DMS 273 (cell line): ENCODE data around the gene CACNA1B.

Experiments used
- DNase-seq: peaks from one replicate; lab custom pipeline; 2025; ENCODE audit not compliant: unreplicated experiment; lab: John Stamatoyannopoulos, UW

The CACNA1B gene

GRCh38 chr9:137959641-137960411 is 82.2 kb downstream of the CACNA1B start:
- DNase-seq, result no peak

GRCh38 chr9:137960496-137960895 is 82.9 kb downstream of the CACNA1B start:
- DNase-seq, result peak; percentile 13

- no peak for DNase-seq
Observed at GRCh38 chr9:137963525-137963924, 85.9 kb downstream of the CACNA1B start.

GRCh38 chr9:137965177-137965795 is 87.7 kb downstream of the CACNA1B start:
- no peak for DNase-seq

- no peak for DNase-seq
Observed at GRCh38 chr9:137967280-137967953, 89.8 kb downstream of the CACNA1B start.

- no peak for DNase-seq
Observed at GRCh38 chr9:137968235-137968634, 90.7 kb downstream of the CACNA1B start.

- no peak for DNase-seq
Observed at GRCh38 chr9:137969008-137969407, 91.4 kb downstream of the CACNA1B start.

GRCh38 chr9:137969685-137970084 is 92.1 kb downstream of the CACNA1B start:
- no peak for DNase-seq

- DNase-seq, result no peak
Observed at GRCh38 chr9:137970098-137970497, 92.5 kb downstream of the CACNA1B start.

GRCh38 chr9:137970686-137971476 is 93.3 kb downstream of the CACNA1B start:
- DNase-seq, result no peak

GRCh38 chr9:137971477-137972138 is 94.0 kb downstream of the CACNA1B start:
- DNase-seq, result no peak

- DNase-seq, result no peak
Observed at GRCh38 chr9:137972355-137972987, 94.9 kb downstream of the CACNA1B start.

- no peak for DNase-seq
Observed at GRCh38 chr9:137972988-137973470, 95.4 kb downstream of the CACNA1B start.

- DNase-seq, result no peak
Observed at GRCh38 chr9:137973829-137974416, 96.3 kb downstream of the CACNA1B start.

GRCh38 chr9:137974746-137975526 is 97.4 kb downstream of the CACNA1B start:
- DNase-seq, result no peak

GRCh38 chr9:137975527-137975913 is 97.9 kb downstream of the CACNA1B start:
- no peak for DNase-seq

- no peak for DNase-seq
Observed at GRCh38 chr9:137975936-137976565, 98.5 kb downstream of the CACNA1B start.

GRCh38 chr9:137977571-137978261 is 100.1 kb downstream of the CACNA1B start:
- no peak for DNase-seq
